B cell (primary cell): ENCODE data around the gene PARD3B. TPM values are rescaled to one million over a fixed set of nuclear protein-coding genes. Genes with fewer than 3 reads are reported as not detected.

ENCODE experiments used
- ATAC-seq: fragments of 200-7000 bp; cut with Tn5 transposase; one replicate; pipeline ENCODE4 v1.10.0; 2021; ENCODE audit warnings: low read depth, mild to moderate bottlenecking, moderate number of reproducible peaks, moderate library complexity
- CTCF ChIA-PET: fragments of 350-600 bp; sonication (Branson Sonifier 250); formaldehyde crosslinking; loops from one replicate; lab custom pipeline; 2021; ENCODE audit warnings: antibody characterized with exemption, inconsistent platforms; lab: Charles Lee
- POLR2A ChIA-PET: fragments of 350-600 bp; sonication (Branson Sonifier 250); formaldehyde crosslinking; loops from one replicate; lab custom pipeline; 2021; ENCODE audit warnings: antibody characterized with exemption; lab: Charles Lee
- DNase-seq: peaks from one replicate; pipeline ENCODE4 v3.0.0; 2013
- H2AFZ ChIP-seq: 2 replicates; pipeline ENCODE4 v1.6.1; 2012; ENCODE audit warnings: mild to moderate bottlenecking, low read depth, low read length; ENCODE audit not compliant: insufficient read depth, poor library complexity, severe bottlenecking
- H3K27ac ChIP-seq, 2 donors: 1 replicate in 1 of 2; 2 replicates in 1 of 2; pipeline ENCODE4 v1.5.1; 2012 to 2013; ENCODE audit warnings: low read length in 2 of 2, mild to moderate bottlenecking in 2 of 2, moderate library complexity in 1 of 2
- H3K27me3 ChIP-seq, 4 experiments: fragments of 200-600 bp in 1 of 4; sonication (generic) in 1 of 4; replicated peaks in 1 of 4; 1 replicate in 2 of 4; 2 replicates in 2 of 4; pipeline versions ENCODE4 v1.6.1 to v1.7.0; 2013 to 2016; ENCODE audit warnings: low read length in 3 of 4, mild to moderate bottlenecking in 2 of 4, mixed read lengths in 1 of 4, moderate library complexity in 1 of 4; ENCODE audit not compliant: insufficient read depth in 4 of 4, control insufficient read depth in 3 of 4; ENCODE audit errors: control extremely low read depth in 1 of 4
- H3K36me3 ChIP-seq, 2 experiments: replicated peaks in 1 of 2; 1 replicate in 1 of 2; 2 replicates in 1 of 2; pipeline versions ENCODE4 v1.6.1 to v1.7.1; 2013; ENCODE audit warnings: low read length in 1 of 2; ENCODE audit not compliant: insufficient read depth in 2 of 2, control insufficient read depth in 1 of 2; ENCODE audit errors: control extremely low read depth in 1 of 2, extremely low read depth in 1 of 2
- H3K4me1 ChIP-seq, 2 donors: fragments of 200-600 bp in 1 of 2; sonication (generic) in 1 of 2; 1 replicate in 1 of 2; 2 replicates in 1 of 2; pipeline versions ENCODE4 v1.5.1 to v1.6.1; 2013 to 2017; ENCODE audit warnings: low read length in 2 of 2; ENCODE audit not compliant: control insufficient read depth in 2 of 2, insufficient read depth in 2 of 2
- H3K4me2 ChIP-seq: replicated peaks from 2 replicates; pipeline ENCODE3; 2012; ENCODE audit warnings: mild to moderate bottlenecking, low read depth, low read length; ENCODE audit not compliant: poor library complexity, severe bottlenecking
- H3K4me3 ChIP-seq, 5 experiments: fragments of 200-600 bp in 1 of 5; sonication (generic) in 1 of 5; 1 replicate in 3 of 5; 2 replicates in 2 of 5; pipeline versions ENCODE4 v1.5.1 to v1.7.0; 2011 to 2016; ENCODE audit warnings: low read length in 4 of 5, mild to moderate bottlenecking in 4 of 5, low read depth in 2 of 5, control low read depth in 1 of 5, moderate library complexity in 1 of 5; ENCODE audit not compliant: insufficient read depth in 1 of 5; ENCODE audit errors: control extremely low read depth in 1 of 5, extremely low read depth in 1 of 5
- H3K79me2 ChIP-seq: fragments of 200-600 bp; sonication (generic); one replicate; pipeline ENCODE4 v1.6.0; 2016; ENCODE audit warnings: low read length; ENCODE audit not compliant: control insufficient read depth, insufficient read depth
- H3K9ac ChIP-seq: fragments of 200-600 bp; sonication (generic); 2 replicates; pipeline ENCODE4 v1.6.1; 2017; ENCODE audit warnings: mild to moderate bottlenecking, low read length, moderate library complexity
- H3K9me3 ChIP-seq, 3 donors: one replicate each; pipeline versions ENCODE4 v1.6.1 to v1.7.1; 2013; ENCODE audit warnings: low read length in 2 of 3; ENCODE audit not compliant: control insufficient read depth in 2 of 3, insufficient read depth in 1 of 3; ENCODE audit errors: control extremely low read depth in 1 of 3
- H4K20me1 ChIP-seq: 2 replicates; pipeline ENCODE4 v1.6.0; 2012; ENCODE audit warnings: mild to moderate bottlenecking, low read length; ENCODE audit not compliant: insufficient read depth, control insufficient read depth, poor library complexity, severe bottlenecking
- H3K27ac Mint-ChIP-seq: one replicate; pipeline ENCODE4 v1.8.0; 2021; ENCODE audit warnings: mixed read lengths
- H3K27me3 Mint-ChIP-seq: one replicate; pipeline ENCODE4 v1.8.0; 2021; ENCODE audit warnings: mixed read lengths
- H3K4me1 Mint-ChIP-seq: one replicate; pipeline ENCODE4 v1.8.0; 2021; ENCODE audit warnings: mixed read lengths
- H3K4me3 Mint-ChIP-seq: one replicate; pipeline ENCODE4 v1.8.0; 2021; ENCODE audit warnings: mixed read lengths
- H3K9me3 Mint-ChIP-seq: one replicate; pipeline ENCODE4 v1.8.0; 2022; ENCODE audit warnings: mixed read lengths; ENCODE audit not compliant: insufficient read depth
- EZH2 ChIP-seq: IDR thresholded peaks from 2 replicates; pipeline ENCODE4 v1.6.1; 2012; ENCODE audit warnings: borderline replicate concordance, low read depth, mild to moderate bottlenecking, moderate library complexity, low read length; ENCODE audit not compliant: insufficient read depth, poor library complexity, severe bottlenecking
- WGBS: methylation state at CpG from one replicate; pipeline ENCODE4 v1.1.5; 2013; ENCODE audit warnings: missing lambda C conversion rate; ENCODE audit not compliant: insufficient coverage; 5-methylcytosine and 5-hydroxymethylcytosine counted together
- intact Hi-C: fragments of 100-400 bp; cut with micrococcal nuclease; formaldehyde crosslinking; loops from one replicate; pipeline ENCODE4 v1.10.0; 2022
- polyA plus RNA-seq: library from polyadenylated mRNA; depleted of rRNA; stranded (reverse); fragments of >200 nt; gene quantifications from 2 replicates; pipeline ENCODE4 v1.2.3, GENCODE V29; 2012
- total RNA-seq, 2 donors: library from RNA; stranded (reverse); fragments of 120-200 nt in 1 of 2; gene quantifications; 1 replicate in 1 of 2; 2 replicates in 1 of 2; pipeline versions ENCODE4 v1.2.3 to v1.2.4, GENCODE V29; 2013 to 2022
- TF ChIP-seq, protein P1 (sequence below): fragments of 200-600 bp; IDR thresholded peaks from one replicate; pipeline ENCODE4 v1.8.0; 2022; ENCODE audit warnings: antibody characterized with exemption, mild to moderate bottlenecking

The PARD3B gene
- total and polyA plus RNA-seq, 2 donors (not counting 1 experiment from before 2014, with no cell fraction given): not detected

DNA sequence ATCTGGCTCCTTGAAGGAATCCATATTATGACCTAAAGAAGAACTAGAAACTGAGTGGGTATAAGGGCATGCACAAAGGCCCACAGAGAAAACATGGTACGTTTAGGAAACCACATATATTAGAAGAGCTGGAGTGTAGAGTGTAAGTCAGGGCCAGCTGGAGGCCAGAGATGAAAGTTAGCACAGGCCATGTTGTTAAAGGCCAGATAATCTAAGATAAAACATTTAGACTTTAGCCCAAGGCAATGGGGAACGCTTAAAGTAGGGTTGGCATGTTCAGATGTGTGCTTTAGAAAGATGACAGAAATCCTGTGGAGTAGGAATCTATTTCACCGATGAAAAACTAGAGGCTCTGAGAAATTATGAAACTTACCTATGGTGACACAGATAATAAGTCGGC, 907.9 kb downstream of the PARD3B start:
- Histone ChIP-seq H4K20me1 (no peaks in the 10 kb centered on the region), H3K9me3 (no peaks in the 10 kb centered on the region), H3K4me2 (no peak overlapping the region), H3K9ac (no peak overlapping the region), H3K27ac (no peak overlapping the region), H2AFZ (no peak overlapping the region), H3K36me3 (no peaks in the 10 kb centered on the region), H3K79me2 (no peaks in the 10 kb centered on the region), H3K4me1 (no peaks in the 10 kb centered on the region), H3K4me3 (no peak overlapping the region), H3K27me3 (no peaks in the 10 kb centered on the region)
- ATAC-seq: no peak
- no peak overlapping the region for H3K27ac Mint-ChIP-seq
- 60% methylated on average over 1 of the region's 4 CpGs for WGBS
- DNase-seq: no peak
- no peaks in the 10 kb centered on the region for H3K4me1 Mint-ChIP-seq
- H3K9me3 Mint-ChIP-seq: no peaks in the 10 kb centered on the region
- POLR2A ChIA-PET: no interaction called here
- no peaks in the 10 kb centered on the region for H3K27me3 Mint-ChIP-seq
- no peak overlapping the region for H3K4me3 Mint-ChIP-seq
- no peak for TF ChIP-seq EZH2
- TF ChIP-seq, protein P1, sequence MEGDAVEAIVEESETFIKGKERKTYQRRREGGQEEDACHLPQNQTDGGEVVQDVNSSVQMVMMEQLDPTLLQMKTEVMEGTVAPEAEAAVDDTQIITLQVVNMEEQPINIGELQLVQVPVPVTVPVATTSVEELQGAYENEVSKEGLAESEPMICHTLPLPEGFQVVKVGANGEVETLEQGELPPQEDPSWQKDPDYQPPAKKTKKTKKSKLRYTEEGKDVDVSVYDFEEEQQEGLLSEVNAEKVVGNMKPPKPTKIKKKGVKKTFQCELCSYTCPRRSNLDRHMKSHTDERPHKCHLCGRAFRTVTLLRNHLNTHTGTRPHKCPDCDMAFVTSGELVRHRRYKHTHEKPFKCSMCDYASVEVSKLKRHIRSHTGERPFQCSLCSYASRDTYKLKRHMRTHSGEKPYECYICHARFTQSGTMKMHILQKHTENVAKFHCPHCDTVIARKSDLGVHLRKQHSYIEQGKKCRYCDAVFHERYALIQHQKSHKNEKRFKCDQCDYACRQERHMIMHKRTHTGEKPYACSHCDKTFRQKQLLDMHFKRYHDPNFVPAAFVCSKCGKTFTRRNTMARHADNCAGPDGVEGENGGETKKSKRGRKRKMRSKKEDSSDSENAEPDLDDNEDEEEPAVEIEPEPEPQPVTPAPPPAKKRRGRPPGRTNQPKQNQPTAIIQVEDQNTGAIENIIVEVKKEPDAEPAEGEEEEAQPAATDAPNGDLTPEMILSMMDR: no peak
- intact Hi-C loops: no loop called here
- CTCF ChIA-PET: no interaction called here

DNA sequence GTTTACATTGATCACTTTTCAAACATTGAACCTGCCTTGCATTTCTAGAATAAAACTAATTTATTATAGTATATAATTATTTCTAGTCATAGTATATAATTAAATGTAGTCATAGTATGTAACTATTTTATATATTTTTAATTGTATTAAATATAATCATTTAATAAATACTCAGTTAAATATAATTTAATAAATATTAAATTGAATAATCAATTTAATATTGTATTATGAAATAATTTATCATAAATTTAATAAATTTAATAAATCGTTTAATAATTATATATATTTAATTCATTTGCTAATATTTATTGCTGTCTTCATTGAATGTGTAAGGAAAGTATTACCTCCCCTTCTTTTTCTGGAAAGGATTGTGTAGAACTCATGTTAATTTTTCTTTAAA, 911.4 kb downstream of the PARD3B start:
- Mint-ChIP-seq H3K4me1 (no peaks in the 10 kb centered on the region), H3K27ac (no peak overlapping the region), H3K4me3 (no peak overlapping the region), H3K9me3 (no peaks in the 10 kb centered on the region), H3K27me3 (peaks cover 6% of the 10 kb centered on the region)
- no peak overlapping the region for H3K4me2 ChIP-seq
- no peaks in the 10 kb centered on the region for H3K79me2 ChIP-seq
- H3K36me3 ChIP-seq: no peaks in the 10 kb centered on the region
- POLR2A ChIA-PET: no interaction called here
- no peak overlapping the region for H3K4me3 ChIP-seq
- H3K27me3 ChIP-seq: no peaks in the 10 kb centered on the region
- no peak overlapping the region for H3K9ac ChIP-seq
- TF ChIP-seq, protein P1: no peak
- TF ChIP-seq EZH2: no peak
- peaks cover 0 to 3% (median 0%) of the 10 kb centered on the region in 3 donors for H3K9me3 ChIP-seq
- H2AFZ ChIP-seq: no peak overlapping the region
- H3K4me1 ChIP-seq: no peaks in the 10 kb centered on the region
- no peak for DNase-seq
- no peaks in the 10 kb centered on the region for H4K20me1 ChIP-seq
- no peak overlapping the region for H3K27ac ChIP-seq
- intact Hi-C loops: no loop called here
- CTCF ChIA-PET: no interaction called here
- no peak for ATAC-seq
- WGBS: no CpG with 5 or more reads among the region's 1 CpG
